ENCODE results near the gene PSMA5. TPM values are rescaled to one million over a fixed set of nuclear protein-coding genes. Genes with fewer than 3 reads are reported as not detected.
A peak's percentile ranks its signal among the peaks of the same experiment; 100 is the strongest.

The PSMA5 gene
- total and polyA plus RNA-seq, 2 of the 13 experiments (the other 11 are each of a cell fraction or from before 2014, with no cell fraction given), result 140 to 169 TPM

GRCh38 chr1:109392788-109393616 is 33.2 kb downstream of the PSMA5 start (continued):
- TF ChIP-seq TRIM24 (CRISPR knock-in tag; IDR thresholded peaks at IDR 0.05) (peak; percentile 52; the same call in 1 of the 2 replicates), ZNF24 (IDR thresholded peaks at IDR 0.05) (0 out of 2 replicates have a peak, but pooled peaks have one; percentile 11), TP53 (CRISPR knock-in tag; conservative IDR thresholded peaks at IDR 0.05) (no peak), ZNF720 (CRISPR knock-in tag; IDR thresholded peaks at IDR 0.05) (no peak), NFKB2 (CRISPR knock-in tag; IDR thresholded peaks at IDR 0.05; ENCODE audit: borderline replicate concordance) (peak; percentile 44; the same call in 1 of the 2 replicates), SIN3B (IDR thresholded peaks at IDR 0.05; ENCODE audit: low read length) (no peak), ZNF510 (CRISPR knock-in tag; IDR thresholded peaks at IDR 0.05; ENCODE audit: low read depth) (no peak), ZNF503 (CRISPR knock-in tag; IDR thresholded peaks at IDR 0.05) (peak; percentile 84), TRAFD1 (CRISPR knock-in tag; IDR thresholded peaks at IDR 0.05; ENCODE audit: borderline replicate concordance) (no peak), FOXK2 (IDR thresholded peaks at IDR 0.05) (peak; percentile 97), ZNF337 (CRISPR knock-in tag; IDR thresholded peaks at IDR 0.05; ENCODE audit: borderline replicate concordance, low read depth) (no peak), POLR2AphosphoS5 (IDR thresholded peaks at IDR 0.05; ENCODE audit: low read depth, low read length) (peak; percentile 61; the same call in 1 of the 2 replicates), AKAP8 (CRISPR knock-in tag; IDR thresholded peaks at IDR 0.05) (no peak), SNRNP70 (IDR thresholded peaks at IDR 0.05; ENCODE audit: low read depth, low read length) (no peak), SP140L (CRISPR knock-in tag; IDR thresholded peaks at IDR 0.05; ENCODE audit: borderline replicate concordance) (no peak), NCOA5 (CRISPR knock-in tag; IDR thresholded peaks at IDR 0.05) (no peak), NR3C1 (CRISPR knock-in tag; IDR thresholded peaks at IDR 0.05) (no peak), TCF7 (IDR thresholded peaks at IDR 0.05; ENCODE audit: low read depth) (peak; percentile 90), ZNF441 (CRISPR knock-in tag; IDR thresholded peaks at IDR 0.05; ENCODE audit: borderline replicate concordance) (no peak; the same call in 1 of the 2 replicates), ZNF710 (CRISPR knock-in tag; IDR thresholded peaks at IDR 0.05; ENCODE audit: borderline replicate concordance) (peak; percentile 72; the same call in 1 of the 2 replicates), ZNF660 (CRISPR knock-in tag; IDR thresholded peaks at IDR 0.05; ENCODE audit: borderline replicate concordance, low read depth) (no peak), MLXIP (CRISPR knock-in tag; IDR thresholded peaks at IDR 0.05; ENCODE audit: borderline replicate concordance) (no peak)
